ENCODE measurements around the gene ZIC2. TPM values are rescaled to one million over a fixed set of nuclear protein-coding genes. Genes with fewer than 3 reads are reported as not detected.

The ZIC2 gene
- total and polyA plus RNA-seq, 2 of the 8 experiments (the other 6 are each of a cell fraction or from before 2014, with no cell fraction given), result 53.2 to 372 TPM

- H2BK15ac ChIP-seq (ENCODE audit: low read length), result peak overlapping the region; percentile 100; the same call in 1 of the 2 replicates
- H3K14ac ChIP-seq (ENCODE audit: insufficient read length), result no peak overlapping the region
- no peaks in the 10 kb centered on the region; the same call in 1 of the 2 replicates for H3K79me1 ChIP-seq (ENCODE audit: low read depth, low read length)
- H3K23ac ChIP-seq (ENCODE audit: insufficient read length), result no peak overlapping the region
- peak overlapping the region; percentile 99; the same call in 1 of the 2 replicates for H2BK20ac ChIP-seq (ENCODE audit: low read length)
- H2AK5ac ChIP-seq (ENCODE audit: low read depth, low read length), result peak overlapping the region; percentile 99; the same call in 1 of the 2 replicates
- no peak overlapping the region; the same call in 1 of the 2 replicates for H4K8ac ChIP-seq (ENCODE audit: extremely low read depth, insufficient read depth, low read length)
- peak overlapping the region; percentile 97 for H3K4ac ChIP-seq (replicated peaks; ENCODE audit: insufficient read length, low read depth, low read length)
- peak overlapping the region; percentile 84 for H3K18ac ChIP-seq (ENCODE audit: extremely low read depth, low read length)
- FAIRE-seq (peak; percentile 50), DNase-seq (ENCODE audit: low read depth in 1 of 2, low spot score in 2 of 2) (peak in 1 of 2 experiments; percentile 81)
- 5% methylated on average over 41 of the region's 42 CpGs; no CpG with 5 or more reads in 1 of the 2 experiments for WGBS, 2 experiments (ENCODE audit: extremely low coverage in 1 of 2, insufficient coverage in 1 of 2, insufficient read length in 1 of 2, insufficient replicate concordance in 2 of 2, low coverage in 1 of 2, low lambda C conversion rate in 2 of 2, missing lambda C conversion rate in 1 of 2)
- H3K56ac ChIP-seq (replicated peaks; ENCODE audit: insufficient read length, low read depth, low read length), result no peak overlapping the region
- H4K91ac ChIP-seq (replicated peaks; ENCODE audit: insufficient read length, low read length), result peak overlapping the region; percentile 99
- no peak overlapping the region for H2AFZ ChIP-seq (ENCODE audit: low read length)
- H3K27ac ChIP-seq (ENCODE audit: low read depth, low read length), result no peak overlapping the region
- peaks cover 3 to 75% (median 45%) of the 10 kb centered on the region in 4 experiments; a peak in 6 of 7 replicates for H3K27me3 ChIP-seq (replicated peaks in 1 of 4; ENCODE audit: control insufficient read depth in 3 of 4, extremely low read depth in 1 of 4, insufficient read depth in 3 of 4, low read length in 3 of 4)
- H3K4me1 ChIP-seq (replicated peaks in 1 of 4; ENCODE audit: control insufficient read depth in 3 of 4, insufficient read depth in 4 of 4, low read length in 3 of 4), result peaks cover 8 to 35% (median 25%) of the 10 kb centered on the region in 4 experiments
- H4K5ac ChIP-seq (ENCODE audit: insufficient read length, low read depth, low read length), result peak overlapping the region; percentile 63
- peak overlapping the region; percentile 84 for H2BK120ac ChIP-seq (replicated peaks; ENCODE audit: low read depth, low read length)
- H3K23me2 ChIP-seq (ENCODE audit: low read depth, low read length), result peaks cover 22% of the 10 kb centered on the region; the same call in 1 of the 2 replicates
- peak overlapping the region; percentile 100 for H2BK12ac ChIP-seq (ENCODE audit: low read depth, low read length)
- H3K9me3 ChIP-seq (ENCODE audit: insufficient read depth in 2 of 2, low read depth in 1 of 2, low read length in 1 of 2), result no peaks in the 10 kb centered on the region
- H3K4me3 ChIP-seq (ENCODE audit: extremely low read depth in 1 of 4, insufficient read depth in 2 of 4, low read depth in 3 of 4, low read length in 4 of 4), result peak overlapping the region; percentile 31 to 72 (median 40)
- peaks cover 1 to 2% of the 10 kb centered on the region in 2 experiments for H4K20me1 ChIP-seq (replicated peaks in 1 of 2; ENCODE audit: control insufficient read depth in 1 of 2, insufficient read depth in 2 of 2, low read length in 2 of 2)
- peak overlapping the region; percentile 91 to 95 for H3K4me2 ChIP-seq (ENCODE audit: insufficient read depth in 1 of 2, low read depth in 2 of 2, low read length in 2 of 2)
- peaks cover 0 to 17% (median 5%) of the 10 kb centered on the region in 4 experiments; a peak in 4 of 8 replicates for H3K36me3 ChIP-seq (ENCODE audit: control insufficient read depth in 2 of 4, insufficient read depth in 4 of 4, low read length in 3 of 4)
- peaks cover 0 to 19% of the 10 kb centered on the region in 2 experiments; a peak in 2 of 4 replicates for H3K79me2 ChIP-seq (ENCODE audit: control insufficient read depth in 1 of 2, insufficient read depth in 2 of 2, low read length in 2 of 2)
- H2BK5ac ChIP-seq (ENCODE audit: low read depth, low read length), result peak overlapping the region; percentile 93; the same call in 1 of the 2 replicates
- POLR2A ChIA-PET (ENCODE audit: partially characterized antibody), result interaction anchor here (0.7 to 10.0 kb wide), 9 partner anchors 7 to 332 kb away, joined by 3 to 145 read pairs (median 6); partner anchors contain the start of genes ZIC2 and ZIC5
- no peak overlapping the region for H3K9ac ChIP-seq (replicated peaks in 1 of 4; ENCODE audit: extremely low read depth in 1 of 4, low read depth in 3 of 4, low read length in 3 of 4)
- CTCF ChIA-PET (ENCODE audit: partially characterized antibody), result interaction anchor here (0.5 to 2.5 kb wide), 14 partner anchors 8 to 525 kb away, joined by 3 to 10 read pairs (median 4); no protein-coding TSS in a partner anchor
- TF ChIP-seq YY1 (IDR thresholded peaks at IDR 0.05; ENCODE audit: low read depth, low read length), result no peak
- no peak for TF ChIP-seq BCL11A (IDR thresholded peaks at IDR 0.05; ENCODE audit: low read depth in 2 of 2, low read length in 2 of 2)
- no peak for TF ChIP-seq CEBPB (IDR thresholded peaks at IDR 0.05; ENCODE audit: low read depth, low read length)
- TF ChIP-seq POLR2AphosphoS5 (IDR thresholded peaks at IDR 0.05; ENCODE audit: low read depth, low read length), result no peak
- TF ChIP-seq SP4 (IDR thresholded peaks at IDR 0.05; ENCODE audit: low read length), result no peak
- peak; percentile 53 for TF ChIP-seq KDM4A (IDR thresholded peaks at IDR 0.05; ENCODE audit: low read depth, low read length, severe bottlenecking)
- TF ChIP-seq USF2 (IDR thresholded peaks at IDR 0.05; ENCODE audit: low read length), result no peak
- TF ChIP-seq MAX (IDR thresholded peaks at IDR 0.05), result peak; percentile 72
- TF ChIP-seq HDAC2 (IDR thresholded peaks at IDR 0.05; ENCODE audit: borderline replicate concordance in 1 of 2, low read depth in 2 of 2, low read length in 2 of 2), result peak in 1 of 2 experiments; percentile 71; a peak in 1 of 4 replicates
Observed at GRCh38 chr13:99990126-99990977, 8.8 kb downstream of the ZIC2 start.
